Gastrocnemius medialis (tissue), 4 donors: Measurements from ENCODE around the gene C1orf94.

Source experiments
- CTCF ChIP-seq, 5 experiments: fragments of 450-650 bp in 3 of 5; fragments of 200-600 bp in 2 of 5; sonication (generic) in 2 of 5; IDR thresholded peaks in 4 of 5; conservative IDR thresholded peaks in 1 of 5; 1 replicate in 4 of 5; 2 replicates in 1 of 5; pipeline ENCODE4 v1.5.1; 2016 to 2019; ENCODE audit warnings: antibody characterized with exemption in 5 of 5, mild to moderate bottlenecking in 3 of 5, moderate library complexity in 3 of 5
- POLR2A ChIP-seq, 2 donors: fragments of 450-650 bp; IDR thresholded peaks; one replicate each; pipeline ENCODE4 v1.6.1; 2017; ENCODE audit warnings: antibody characterized with exemption in 2 of 2, mild to moderate bottlenecking in 2 of 2, moderate library complexity in 2 of 2

GRCh38 chr1:34213956-34214355 lies 37.2 kb downstream of the C1orf94 start:
- TF ChIP-seq CTCF (IDR thresholded peaks at IDR 0.05 in 4 of 5, conservative IDR thresholded peaks at IDR 0.05 in 1 of 5) (no peak), POLR2A (IDR thresholded peaks at IDR 0.05) (no peak)
